ENCODE results near the gene PGAP6.
"Not testable (repeated sequence)": the region's sequence is repeated elsewhere in the genome, so short reads cannot be mapped to it uniquely, and the experiment has no call there.

DNA sequence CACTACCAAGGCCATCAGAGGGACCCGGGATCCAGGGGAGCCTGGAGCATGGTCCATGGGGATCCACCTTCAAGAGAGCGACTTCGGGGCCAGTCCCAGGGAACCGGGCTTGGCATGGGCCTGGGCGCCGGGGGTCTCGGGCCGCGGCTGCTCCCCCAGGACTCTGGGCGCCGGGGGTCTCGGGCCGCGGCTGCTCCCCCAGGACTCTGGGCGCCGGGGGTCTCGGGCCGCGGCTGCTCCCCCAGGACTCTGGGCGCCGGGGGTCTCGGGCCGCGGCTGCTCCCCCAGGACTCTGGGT, 19.1 kb downstream of the PGAP6 start:
- TF ChIP-seq, protein P1, sequence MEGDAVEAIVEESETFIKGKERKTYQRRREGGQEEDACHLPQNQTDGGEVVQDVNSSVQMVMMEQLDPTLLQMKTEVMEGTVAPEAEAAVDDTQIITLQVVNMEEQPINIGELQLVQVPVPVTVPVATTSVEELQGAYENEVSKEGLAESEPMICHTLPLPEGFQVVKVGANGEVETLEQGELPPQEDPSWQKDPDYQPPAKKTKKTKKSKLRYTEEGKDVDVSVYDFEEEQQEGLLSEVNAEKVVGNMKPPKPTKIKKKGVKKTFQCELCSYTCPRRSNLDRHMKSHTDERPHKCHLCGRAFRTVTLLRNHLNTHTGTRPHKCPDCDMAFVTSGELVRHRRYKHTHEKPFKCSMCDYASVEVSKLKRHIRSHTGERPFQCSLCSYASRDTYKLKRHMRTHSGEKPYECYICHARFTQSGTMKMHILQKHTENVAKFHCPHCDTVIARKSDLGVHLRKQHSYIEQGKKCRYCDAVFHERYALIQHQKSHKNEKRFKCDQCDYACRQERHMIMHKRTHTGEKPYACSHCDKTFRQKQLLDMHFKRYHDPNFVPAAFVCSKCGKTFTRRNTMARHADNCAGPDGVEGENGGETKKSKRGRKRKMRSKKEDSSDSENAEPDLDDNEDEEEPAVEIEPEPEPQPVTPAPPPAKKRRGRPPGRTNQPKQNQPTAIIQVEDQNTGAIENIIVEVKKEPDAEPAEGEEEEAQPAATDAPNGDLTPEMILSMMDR (IDR thresholded peaks at IDR 0.05): not testable (repeated sequence)
- not testable (repeated sequence) for TF ChIP-seq POLR2A (IDR thresholded peaks at IDR 0.05)

All from lower leg skin (tissue), 3 donors.